ENCODE results near the gene TXNDC12.
"Not testable (repeated sequence)": the region's sequence is repeated elsewhere in the genome, so short reads cannot be mapped to it uniquely, and the experiment has no call there.

The TXNDC12 gene

GRCh38 chr1:52055066-52055865, at the start of gene TXNDC12:
TSS of gene TXNDC12 (minus strand) at chr1:52055191. CDS start at chr1:52055096, 95 bp downstream.
- peak; percentile 53 to 73 for DNase-seq

- no peak for DNase-seq
These were observed 47.5 kb upstream of the TXNDC12 start for GRCh38 chr1:52102336-52103013.

DNA sequence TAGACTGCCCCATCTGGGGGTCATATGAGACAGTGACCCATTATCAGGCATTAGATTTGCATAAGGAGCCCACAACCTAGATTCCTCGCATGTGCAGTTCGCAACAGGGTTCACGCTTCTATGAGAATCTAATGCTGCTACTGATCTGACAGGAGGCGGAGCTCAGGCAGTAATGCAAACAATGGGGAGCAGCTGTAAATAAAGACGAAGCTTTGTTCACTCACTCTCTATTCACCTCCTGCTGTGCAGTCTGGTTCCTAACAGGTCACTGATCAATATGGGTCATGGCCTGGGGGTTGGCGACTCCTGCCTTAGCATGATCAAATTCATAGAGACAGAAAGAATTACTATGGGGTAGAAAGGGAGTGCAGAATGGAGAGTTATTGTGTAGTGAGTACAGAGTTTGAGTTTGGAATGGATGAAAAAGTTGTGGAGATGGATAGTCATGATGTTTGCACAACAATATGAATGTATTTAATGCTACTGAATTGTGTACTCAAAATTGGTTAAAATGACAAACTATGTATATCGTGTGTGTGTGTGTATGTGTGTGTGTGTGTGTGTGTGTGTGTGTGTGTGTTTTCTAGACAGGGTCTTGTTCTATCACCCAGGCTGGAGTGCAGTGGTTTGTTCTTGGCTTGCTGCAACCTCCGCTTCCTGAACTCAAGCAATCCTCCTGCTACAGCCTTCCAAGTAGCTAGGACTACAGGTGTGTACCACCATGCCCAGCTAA, 43.3 kb upstream of the TXNDC12 start:
- DNase-seq, result no peak

DNA sequence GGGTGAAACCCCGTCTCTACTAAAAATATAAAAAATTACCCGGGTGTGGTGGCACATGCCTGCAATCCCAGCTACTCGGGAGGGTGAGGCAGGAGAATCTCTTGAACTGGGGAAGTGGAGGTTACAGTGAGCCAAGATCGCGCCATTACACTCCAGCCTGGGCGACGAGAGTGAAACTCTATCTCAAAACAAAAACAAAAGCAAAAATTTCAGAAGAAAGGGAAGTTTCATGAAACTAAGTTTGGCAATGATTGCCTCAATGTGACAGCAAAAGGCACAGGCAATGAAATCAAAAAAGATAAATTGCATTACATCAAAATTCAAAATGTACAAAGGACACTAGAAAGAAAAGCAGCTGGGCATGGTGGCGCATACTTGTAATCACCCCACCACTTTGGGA, 41.2 kb upstream of the TXNDC12 start:
- no peak for DNase-seq

DNA sequence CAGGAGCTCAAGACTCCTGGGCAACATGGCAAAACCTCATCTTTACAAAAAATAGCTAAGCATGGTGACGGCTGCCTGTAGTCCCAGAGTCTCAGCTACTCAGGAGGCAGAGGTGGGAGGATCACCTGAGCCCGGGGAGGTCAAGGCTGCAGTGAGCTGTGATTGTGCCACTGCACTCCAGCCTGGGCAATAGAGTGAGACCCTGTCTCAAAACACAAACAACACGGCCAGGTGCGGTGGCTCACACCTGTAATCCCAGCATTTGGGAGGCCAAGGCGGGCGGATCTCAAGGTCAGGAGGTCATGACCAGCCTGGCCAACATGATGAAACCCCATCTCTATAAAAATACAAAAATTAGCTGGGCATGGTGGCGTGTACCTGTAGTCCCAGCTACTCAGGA, 39.3 kb upstream of the TXNDC12 start:
- not testable (repeated sequence) for DNase-seq

DNA sequence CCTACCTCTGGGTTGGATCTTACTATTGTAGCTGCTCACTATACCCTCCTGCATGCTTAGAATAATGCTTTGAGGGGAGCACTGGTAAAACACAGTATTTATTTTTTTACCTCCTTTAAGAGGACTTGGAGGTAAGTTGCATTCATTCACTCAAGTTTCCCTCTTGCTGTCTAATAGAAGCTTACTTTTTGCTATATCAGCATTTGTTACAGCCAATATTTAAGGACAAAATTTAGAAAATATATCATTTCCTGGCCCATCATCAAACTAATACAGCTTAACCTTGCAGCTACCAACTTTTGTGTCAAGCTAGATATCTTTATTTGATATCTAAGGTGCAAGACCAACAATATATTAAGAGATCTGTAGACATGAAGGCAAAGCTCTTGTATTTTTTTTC, 32.9 kb upstream of the TXNDC12 start:
- DNase-seq, result not testable (repeated sequence)

- DNase-seq, result no peak
These were observed 25.0 kb upstream of the TXNDC12 start for GRCh38 chr1:52080014-52080415.

DNA sequence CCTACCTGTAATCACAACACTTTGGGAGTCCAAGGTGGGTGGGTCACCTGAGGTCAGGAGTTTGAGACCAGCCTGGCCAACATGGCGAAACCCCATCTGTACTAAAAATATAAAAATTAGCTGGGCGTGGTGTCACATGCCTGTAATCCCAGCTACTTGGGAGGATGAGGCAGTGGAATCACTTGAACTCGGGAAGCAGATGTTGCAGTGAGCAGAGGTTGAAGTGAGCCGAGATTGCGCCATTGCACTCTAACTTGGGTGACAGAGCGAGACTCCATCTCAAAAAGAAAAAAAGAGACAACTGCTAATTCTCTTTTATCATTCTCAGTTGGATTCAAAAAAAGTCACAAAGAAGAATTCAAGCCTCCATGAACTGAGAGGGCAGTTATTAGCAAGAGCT, 22.3 kb upstream of the TXNDC12 start:
- not testable (repeated sequence) for DNase-seq

- no peak for DNase-seq
These were observed 17.3 kb upstream of the TXNDC12 start for GRCh38 chr1:52072291-52072690.

- no peak for DNase-seq
These were observed 15.7 kb upstream of the TXNDC12 start for GRCh38 chr1:52070704-52071103.

DNA sequence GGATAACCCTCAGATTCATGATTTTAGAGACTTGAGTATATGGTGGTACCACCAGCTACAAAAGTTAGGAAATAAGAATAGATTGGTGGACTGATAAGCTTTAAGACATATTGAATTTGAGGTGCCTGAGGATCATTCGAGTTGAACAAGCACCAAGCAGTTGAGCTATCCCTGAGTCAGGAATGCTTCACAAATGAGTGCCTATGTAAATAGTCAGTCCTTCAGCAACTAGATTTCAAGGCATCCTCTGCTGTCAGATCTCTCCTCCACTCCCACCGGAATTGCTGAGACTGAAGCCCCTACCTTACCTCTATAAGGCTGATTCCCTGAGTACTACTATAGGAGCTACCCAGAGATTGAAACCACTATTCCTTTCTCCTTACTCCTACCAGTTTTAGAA, 8.2 kb upstream of the TXNDC12 start:
- no peak for DNase-seq

DNA sequence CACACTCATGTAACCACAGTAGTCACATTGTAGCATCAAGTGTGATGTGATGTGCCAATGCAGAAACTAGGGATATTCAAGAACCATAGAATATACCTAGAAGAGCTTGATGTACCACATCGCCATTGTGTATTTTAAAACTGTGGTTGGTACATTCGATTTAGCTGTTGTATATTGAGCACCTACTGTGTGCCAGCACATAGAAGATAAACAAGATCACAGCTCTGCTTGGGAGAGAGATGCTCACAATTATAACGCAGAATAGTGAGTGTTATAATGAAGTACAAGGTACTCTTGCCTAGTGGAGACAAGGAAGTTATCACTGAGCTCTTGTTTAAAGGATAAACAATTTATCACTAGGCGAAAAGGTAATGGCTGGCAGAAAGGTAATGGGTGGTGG, 5.8 kb upstream of the TXNDC12 start:
- no peak for DNase-seq

DNA sequence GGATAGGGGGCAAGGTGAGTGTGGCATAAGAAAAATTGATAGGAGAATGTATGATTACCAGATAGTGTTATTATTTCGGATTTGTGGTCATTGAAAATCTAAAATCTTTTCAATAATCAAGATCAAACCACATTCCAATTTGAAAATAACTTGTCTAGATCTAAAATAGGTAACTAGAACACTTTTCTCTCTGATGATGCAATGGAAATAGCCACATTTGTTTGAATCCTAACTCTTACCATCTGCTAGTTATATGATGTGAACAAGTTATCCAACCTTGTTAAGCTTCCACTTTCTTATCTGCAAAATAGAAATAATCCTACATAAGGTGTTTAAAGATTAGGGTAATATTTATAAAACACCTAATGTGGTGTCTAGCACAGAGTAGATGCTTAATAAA, 4.9 kb upstream of the TXNDC12 start:
- DNase-seq, result no peak

GRCh38 chr1:52059321-52059720, 4.3 kb upstream of the TXNDC12 start:
- DNase-seq, result no peak

DNA sequence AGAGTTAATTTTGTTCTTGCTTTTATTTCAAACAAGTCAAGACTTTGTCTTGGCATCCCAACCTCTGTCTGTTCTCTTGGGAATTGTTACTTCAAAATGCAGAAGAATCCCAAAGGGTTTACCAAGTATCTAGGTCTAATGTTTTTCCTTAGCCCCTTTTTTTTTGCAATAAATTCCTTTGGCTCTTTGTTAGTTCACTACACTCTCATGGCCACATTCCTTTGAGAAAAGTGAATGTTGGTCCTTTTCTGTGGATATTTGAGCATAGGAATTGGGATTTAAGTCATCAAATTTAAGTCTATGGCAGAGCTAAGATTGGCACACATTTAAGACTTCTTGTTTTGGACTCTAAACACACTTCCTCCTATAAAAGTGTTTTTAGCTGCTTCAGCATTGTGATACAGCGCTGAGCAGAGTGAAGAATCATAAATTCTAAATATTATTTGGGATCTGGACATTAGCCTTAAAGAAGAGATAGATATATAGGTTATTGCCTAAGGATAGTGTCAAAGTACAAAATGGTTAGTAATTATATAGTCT, 3.0 kb upstream of the TXNDC12 start:
- DNase-seq, result no peak

GRCh38 chr1:52057255-52057654, 2.3 kb upstream of the TXNDC12 start:
- DNase-seq, result no peak

- no peak for DNase-seq
These were observed 1.9 kb upstream of the TXNDC12 start for GRCh38 chr1:52056937-52057231.

DNA sequence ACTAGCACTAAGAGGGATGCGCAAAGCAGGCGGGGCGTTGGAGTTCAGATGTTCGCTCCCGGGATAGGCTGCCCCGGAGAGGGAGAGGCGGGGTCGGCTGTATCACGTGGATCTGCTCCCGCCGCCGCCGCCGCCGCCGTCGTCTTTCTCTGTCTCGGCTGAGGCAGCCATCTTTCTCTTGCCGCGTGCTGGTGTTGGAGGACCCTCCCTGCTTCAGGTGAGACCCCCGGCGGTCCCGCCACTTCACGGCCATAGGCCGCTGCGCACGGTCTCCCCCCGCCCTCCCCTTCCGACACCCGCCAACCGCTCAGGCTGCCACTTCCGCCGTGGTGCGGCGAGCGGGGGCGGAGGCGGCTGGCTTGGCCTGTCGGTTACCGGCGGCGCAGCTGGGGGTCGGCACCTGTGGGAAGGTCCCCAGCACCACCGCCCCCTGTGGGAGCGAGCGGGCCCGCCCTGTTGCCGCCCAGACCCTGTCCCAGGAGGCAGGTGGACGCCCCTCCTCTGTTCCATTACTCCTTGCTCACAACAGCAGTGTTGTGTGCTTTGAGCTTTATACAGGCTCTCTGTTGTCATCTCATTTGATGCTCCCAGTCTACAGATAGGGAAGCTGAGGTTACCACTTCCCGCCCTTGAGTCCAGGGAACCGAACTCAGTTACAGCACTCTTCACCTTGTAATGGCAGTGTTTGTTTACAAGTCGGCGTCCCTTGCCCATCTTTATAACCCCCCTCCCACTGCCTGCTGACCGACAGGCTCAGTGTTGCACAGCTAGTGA, 1.4 kb upstream of the TXNDC12 start, which contains the start of gene BTF3L4:
Gene BTF3L4, plus strand, starts transcription at position 133 of the 774 bp plus-strand sequence. CDS start 3,553 bp downstream, outside the sequence.
- DNase-seq, result peak; percentile 46 to 96

GRCh38 chr1:52055866-52056162, 823 bp upstream of the TXNDC12 start:
- peak in 1 of 2 experiments; percentile 77 for DNase-seq

GRCh38 chr1:52054496-52055065, 410 bp downstream of the TXNDC12 start:
- no peak for DNase-seq

DNA sequence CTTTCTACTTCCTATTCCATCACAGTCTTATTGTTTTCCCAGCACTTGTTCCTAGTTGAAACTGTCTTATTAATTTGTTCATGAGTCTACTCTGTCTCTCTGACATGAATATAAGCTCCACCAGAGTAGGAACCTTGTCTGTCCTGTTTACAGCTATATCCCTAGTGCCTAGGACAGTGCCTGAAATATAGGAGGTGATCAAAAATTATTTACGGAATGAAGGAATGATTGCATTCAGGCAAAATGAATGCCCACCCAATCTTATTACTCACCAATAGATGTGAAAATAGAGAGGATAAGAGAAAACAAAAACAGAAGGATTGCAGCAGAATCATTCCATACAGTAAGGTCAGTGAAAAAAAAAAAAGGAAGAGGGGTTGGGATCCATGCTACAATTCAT, 1.1 kb downstream of the TXNDC12 start:
- DNase-seq, result no peak

DNA sequence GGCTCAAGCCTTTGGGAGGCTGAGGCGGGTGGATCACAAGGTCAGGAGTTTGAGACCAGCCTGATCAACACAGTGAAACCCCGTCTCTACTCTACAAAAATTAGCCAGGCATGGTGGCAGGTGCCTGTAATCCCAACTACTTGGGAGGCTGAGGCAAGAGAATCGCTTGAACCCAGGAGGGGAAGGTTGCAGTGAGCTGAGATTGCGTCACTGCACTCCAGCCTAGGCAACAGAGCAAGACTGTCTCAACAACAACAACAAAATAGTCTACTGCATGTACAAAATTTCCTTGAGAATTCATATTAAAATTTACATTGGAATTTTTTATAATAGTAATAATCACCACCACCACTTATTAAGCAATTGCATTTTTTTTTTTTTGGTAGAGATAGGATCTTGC, 5.7 kb downstream of the TXNDC12 start:
- not testable (repeated sequence) for DNase-seq

Data from NCI-H187 (cell line).